CD4-positive, alpha-beta T cell treated with Interleukin-2 at 100 ng/mL for 4 hours (primary cell): ENCODE measurements around the gene ERC2.
"Not testable (repeated sequence)": the region's sequence is repeated elsewhere in the genome, so short reads cannot be mapped to it uniquely, and the experiment has no call there.

Experiments used
- DNase-seq: peaks from one replicate; pipeline ENCODE4 v3.0.0-alpha.2; 2020; ENCODE audit warnings: low spot score

ERC2 gene

DNA sequence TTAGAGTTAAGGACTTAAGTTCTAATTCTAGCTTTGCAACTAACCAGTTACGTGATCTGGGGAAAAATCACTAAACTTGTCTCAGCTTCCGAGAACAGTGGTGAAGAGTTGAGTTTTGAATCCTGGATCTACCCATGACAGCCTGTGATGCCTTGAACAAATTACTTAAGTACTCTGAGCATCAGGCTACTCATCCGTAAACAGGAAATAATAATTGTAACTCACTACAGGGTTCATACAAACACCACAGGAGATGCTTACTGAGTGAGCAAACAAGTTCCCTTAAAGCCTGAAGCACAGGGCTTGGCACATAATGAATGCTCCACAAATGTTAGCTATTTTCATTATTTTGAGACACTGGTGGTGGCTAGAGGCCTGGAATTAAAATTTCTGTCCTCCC lies 158.8 kb downstream of the ERC2 start:
- no peak for DNase-seq

DNA sequence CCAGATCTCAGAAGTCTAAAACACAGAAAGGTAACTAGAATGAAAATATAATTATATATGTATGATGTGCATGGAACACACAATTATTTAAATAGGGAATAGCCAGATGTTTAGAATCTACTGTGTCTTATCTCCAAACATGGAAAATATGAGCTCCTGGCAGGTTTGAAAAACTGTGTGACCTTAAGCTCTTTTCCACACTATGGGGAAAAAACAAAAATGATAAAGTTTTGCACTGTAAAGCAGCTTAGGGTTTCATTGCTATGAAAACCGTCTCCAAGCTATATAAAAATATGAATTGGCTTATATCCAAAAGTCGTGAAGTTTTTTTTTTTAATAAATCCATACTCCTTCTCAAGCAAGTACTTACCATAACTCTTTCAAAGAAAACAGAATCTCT lies 159.8 kb downstream of the ERC2 start:
- no peak for DNase-seq

DNA sequence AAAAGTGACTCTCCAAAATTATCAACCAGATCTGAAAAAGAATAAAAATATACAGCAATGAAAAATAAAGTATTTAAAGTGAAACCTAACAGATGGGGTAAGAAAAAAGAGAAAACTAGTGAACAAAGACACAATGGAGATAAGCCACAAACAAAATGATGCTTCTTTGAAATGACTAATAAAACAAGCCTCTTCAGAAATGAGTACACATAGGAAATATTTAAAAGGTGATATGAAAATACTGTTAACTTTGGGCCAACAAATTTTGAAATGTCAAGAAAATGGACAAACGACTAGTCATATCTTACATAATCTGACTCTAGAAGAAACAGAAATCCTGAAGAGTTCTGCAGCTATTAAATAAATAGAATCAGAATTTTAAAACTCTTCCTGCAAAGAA lies 164.2 kb downstream of the ERC2 start:
- no peak for DNase-seq

DNA sequence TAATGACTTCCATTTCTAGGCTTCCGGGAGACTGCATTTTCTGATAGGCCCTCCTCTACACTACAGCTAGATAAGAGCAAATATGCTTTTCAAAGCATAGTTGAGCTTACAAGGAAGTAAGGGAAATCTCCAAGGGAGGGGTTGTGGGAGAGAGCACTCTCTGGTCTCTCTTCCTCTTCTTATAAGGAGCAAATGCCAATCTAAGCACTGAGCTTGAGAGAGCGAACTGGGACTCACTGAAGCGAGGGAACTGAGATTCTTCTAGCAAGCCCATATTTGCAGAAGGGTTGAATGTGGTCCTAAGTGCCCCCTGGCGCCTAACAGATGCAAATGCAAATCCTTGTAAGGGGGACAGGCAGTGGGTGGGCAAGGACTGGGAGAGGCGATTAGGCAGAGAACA lies 164.8 kb downstream of the ERC2 start:
- DNase-seq: no peak

DNA sequence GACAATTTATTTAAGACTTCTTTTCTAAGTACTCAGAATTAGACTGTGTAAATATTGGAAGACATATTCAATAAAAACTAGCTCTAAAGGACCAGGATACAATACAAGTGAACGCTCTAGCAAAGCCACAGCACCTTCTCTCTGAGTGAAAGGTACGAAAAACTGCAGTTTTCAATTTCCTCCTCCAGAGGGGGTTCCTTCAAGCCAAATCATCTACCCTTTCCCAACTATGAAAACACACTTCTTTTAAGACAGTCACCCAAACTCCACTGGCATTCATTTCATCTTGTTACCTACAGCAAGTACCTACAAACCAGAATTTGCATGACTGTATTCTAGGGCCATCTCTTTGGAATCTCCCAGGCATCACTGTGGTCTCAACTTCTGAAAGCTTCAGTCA lies 165.8 kb downstream of the ERC2 start:
- DNase-seq: no peak

DNA sequence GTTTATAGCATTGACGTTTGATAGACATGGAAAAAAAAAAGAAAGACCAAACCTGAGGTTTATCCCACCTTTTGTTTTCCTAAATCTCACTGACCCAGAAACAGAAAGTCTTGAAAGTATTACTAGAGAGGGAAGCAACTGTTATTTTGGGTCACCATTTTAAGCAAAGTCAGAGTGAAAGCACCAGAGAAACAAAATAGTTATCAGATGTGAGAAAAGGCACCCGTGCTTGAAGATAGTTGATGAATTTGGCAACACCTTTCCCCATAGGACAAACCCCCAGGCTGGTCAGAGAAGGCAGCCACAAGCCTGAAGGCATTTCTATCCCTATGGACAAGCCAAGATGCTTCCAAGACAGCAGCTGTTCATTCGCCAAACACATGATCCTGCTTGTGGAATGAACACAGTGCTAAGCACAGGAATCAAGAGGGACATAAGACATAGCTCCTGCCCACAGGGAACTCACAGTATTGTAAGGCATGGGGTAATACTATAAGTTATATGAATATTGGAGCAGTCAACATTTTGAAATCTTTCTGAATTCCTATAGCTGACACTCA lies 170.9 kb downstream of the ERC2 start:
- no peak for DNase-seq

DNA sequence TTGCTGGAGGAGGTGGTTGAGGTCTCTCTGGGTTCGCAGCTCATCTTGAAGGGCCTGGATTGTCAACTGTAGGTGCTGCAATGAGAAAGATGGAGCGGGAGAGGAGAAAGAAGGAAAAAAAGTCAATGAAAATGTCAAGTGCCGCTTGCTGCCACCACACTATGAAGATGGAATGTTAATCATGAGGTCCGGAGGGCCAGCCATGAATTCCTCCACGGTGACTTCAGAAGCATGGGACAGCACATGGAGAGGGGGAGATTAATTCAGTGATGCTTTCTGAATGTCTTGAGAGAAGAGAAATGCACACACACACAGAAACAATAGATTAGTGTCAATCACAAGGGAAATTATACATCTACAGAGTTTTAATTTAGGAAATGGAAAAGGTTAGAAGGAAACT lies 171.9 kb downstream of the ERC2 start:
- DNase-seq: no peak

DNA sequence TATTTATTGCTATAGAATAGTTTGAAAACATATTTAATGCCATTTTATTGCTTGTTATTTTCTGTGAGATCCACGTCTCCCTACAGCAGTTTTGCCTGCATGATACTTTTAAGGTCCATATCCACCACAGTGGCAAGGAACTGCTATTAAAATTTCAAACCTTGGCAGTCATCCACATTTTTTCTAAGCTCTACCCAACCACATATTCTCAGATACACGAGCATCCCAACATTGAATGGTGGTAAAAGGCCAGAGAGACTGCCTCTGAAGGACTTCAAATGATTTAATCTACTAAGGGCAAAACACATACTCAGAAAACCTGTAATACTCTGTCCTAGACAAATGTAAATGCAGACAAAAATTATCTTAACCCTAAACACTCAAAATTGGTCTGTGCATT lies 173.1 kb downstream of the ERC2 start:
- no peak for DNase-seq

DNA sequence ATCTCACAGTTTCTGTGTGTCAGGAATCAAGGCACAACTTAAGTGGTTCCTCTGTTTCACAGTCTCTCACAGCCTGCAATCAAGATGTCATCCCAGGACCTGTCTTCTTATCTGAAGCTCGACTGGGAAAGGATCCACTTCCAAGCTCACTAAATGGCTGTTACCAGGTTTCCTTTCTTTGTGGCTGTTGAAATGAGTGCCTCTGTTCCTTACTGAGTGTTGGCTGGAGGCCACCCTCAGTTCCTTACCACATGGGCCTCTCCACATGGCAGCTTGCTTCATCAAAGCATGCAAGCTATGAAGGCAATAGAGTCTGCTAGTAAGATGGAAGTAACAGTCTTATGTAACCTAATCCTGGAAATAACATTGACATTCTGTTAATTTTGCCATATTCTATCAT lies 174.0 kb downstream of the ERC2 start:
- DNase-seq: no peak

DNA sequence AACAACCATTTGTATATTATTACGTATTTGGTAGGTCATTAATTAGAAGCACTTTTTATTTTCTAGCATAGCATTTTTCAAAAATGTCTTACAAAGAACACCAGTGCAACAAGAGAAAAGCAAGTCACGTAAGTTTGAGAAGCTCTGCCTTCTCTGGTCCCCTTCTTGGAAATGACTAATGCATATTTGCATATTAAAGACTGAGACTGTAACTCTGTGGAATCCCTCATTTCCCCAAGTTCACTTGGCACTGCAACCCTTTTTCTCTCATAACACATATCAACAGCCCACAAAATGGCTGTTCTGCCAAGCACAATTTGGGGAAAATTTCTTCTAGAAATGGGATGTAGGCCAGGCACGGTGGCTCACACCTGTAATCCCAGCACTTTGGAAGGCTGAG lies 176.3 kb downstream of the ERC2 start:
- no peak for DNase-seq

DNA sequence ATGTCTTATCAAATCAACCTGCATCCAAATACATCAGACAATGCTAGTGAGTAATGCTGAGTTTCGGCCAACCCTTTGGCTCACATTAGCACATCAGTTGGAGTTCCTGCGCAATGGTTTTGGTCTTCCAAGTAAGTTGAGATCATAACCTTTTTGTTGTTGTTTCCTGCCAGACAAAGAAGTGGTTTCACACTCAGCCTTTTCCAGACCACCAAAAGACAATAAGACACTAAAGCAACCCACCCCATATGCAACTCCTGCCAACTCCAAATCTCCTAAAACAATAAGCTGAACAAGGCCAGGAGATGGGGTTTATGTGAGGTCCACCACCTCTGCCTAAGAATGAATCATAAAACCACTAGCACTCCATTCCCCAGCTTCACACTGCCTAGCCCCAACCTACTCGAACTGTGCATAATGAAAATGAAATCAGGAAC lies 177.0 kb downstream of the ERC2 start:
- no peak for DNase-seq

DNA sequence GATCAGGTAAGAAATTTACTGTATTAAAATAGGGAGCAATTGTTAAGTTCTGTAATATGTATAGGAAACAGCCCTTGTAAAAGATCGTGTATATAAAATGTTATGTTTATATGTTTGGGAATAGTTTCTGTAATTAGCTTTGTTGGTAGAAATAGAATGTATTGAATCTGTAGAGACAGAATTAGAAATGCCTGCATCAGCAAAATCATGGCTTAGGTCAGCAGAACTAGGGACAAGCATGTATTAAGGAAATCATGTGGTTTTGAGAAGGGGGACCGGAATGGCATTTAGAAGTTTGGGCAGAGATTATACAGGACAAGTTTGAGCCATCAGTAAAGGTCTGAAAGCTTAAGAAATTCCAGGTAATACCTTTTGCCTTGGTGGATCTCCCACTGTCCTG lies 177.9 kb downstream of the ERC2 start:
- DNase-seq: no peak

DNA sequence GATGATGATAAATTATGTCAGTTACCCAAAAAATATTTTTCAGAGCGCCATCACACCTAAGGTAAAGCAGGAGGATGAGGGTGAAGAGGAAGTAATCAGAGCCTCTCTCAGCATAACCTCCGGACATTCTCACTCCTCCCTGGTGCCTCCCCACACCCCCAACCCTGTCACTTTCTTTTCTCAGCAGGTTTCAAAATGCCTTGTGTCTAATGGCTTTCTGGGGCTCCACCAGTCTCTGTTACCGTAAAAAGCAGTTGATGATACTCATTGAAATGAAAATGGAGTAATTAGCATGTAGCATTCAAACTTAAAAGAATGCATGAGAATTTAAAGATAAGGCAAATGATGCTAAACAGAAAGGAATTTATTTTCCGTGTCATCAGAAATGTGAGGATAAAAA lies 180.0 kb downstream of the ERC2 start:
- no peak for DNase-seq

DNA sequence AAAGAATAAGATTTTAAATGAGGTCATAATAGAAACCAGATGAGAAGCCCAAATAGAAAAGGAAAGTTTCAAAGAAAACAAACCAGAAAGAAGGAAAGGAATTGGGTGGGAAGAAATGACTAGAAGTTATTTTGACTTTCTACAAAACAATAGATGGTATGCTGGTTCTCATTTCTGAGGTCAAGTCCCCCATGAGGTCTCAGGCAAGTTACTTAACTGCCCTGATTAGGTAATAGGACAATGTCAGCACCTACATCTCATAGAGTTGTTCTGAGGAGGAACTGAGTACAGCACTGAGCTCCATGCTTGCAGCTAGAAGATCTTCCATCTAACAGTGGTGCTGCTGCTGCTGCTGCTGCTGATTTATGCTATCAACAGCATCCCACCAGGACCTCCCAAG lies 185.9 kb downstream of the ERC2 start:
- no peak for DNase-seq

DNA sequence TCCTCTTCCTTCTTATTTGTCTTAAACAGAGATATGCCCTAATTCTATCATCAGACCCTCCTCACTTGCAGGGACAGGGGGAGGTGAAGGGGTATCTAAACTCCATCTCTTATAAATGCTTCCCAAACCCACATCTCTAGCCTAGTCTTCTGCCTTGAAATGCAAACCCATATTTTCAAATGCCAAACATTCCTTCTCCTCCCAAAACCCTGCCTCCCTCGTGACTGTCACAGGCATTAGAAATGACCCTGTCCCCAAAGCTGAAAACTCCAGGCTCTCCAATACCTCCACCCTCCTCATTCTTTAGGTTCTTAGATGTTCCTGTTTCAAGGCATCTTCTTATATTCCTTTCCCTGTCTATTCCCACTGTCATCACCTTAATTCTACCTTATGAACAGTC lies 191.0 kb downstream of the ERC2 start:
- no peak for DNase-seq

DNA sequence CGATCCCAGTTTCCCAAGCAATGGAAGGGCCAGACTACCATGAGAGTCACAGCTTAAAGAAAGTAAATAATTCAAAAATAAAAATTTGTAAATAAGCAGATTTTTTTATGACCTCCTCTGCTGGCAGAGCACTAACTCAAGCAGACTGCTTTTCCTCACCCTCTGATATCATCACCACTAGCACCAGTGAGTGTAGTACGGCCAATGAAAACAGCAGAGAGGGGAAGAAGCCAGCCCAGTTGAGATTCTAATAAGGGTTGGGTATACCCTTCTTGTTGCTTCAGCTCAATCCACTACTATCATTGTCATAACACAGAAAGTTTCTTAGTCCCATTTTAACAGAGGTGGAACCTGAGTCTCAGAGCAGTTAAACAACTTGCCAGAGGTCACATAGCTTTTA lies 193.1 kb downstream of the ERC2 start:
- DNase-seq: no peak

DNA sequence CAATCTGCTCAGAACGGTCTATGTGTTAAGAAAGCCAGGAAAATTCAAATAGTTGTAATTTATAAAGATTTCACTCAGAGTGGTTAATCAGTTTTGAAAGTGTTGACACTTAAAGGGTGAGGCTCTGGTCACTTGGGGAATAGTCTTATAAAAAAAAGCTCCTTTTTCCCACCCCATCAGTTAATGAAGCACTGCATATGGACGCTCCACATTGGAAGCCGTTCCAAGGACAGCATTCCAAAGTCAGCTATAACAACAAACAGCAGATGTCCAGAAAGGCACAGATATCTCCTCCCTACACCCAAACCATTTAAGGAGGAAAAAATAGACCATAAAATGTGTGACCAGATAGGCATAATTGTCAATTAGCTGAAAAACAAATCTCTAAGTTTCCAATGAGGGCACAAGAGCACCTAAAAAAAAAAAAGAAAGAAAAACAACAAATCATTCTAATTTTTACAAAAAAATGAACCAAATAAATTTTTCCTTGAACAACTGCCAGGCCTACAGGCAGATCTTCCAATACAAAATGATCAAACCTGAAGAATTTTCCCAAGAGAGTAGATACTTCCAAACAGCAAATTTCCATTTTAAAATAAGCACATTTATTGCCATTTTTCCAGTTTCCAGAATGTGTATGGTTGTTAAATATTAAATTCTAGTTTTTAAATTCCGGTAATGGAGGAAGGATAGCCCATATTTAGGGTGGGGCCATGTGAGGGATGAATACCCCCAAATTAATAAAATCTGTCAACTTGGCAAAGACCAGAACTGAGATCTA lies 198.3 kb downstream of the ERC2 start:
- DNase-seq: no peak

DNA sequence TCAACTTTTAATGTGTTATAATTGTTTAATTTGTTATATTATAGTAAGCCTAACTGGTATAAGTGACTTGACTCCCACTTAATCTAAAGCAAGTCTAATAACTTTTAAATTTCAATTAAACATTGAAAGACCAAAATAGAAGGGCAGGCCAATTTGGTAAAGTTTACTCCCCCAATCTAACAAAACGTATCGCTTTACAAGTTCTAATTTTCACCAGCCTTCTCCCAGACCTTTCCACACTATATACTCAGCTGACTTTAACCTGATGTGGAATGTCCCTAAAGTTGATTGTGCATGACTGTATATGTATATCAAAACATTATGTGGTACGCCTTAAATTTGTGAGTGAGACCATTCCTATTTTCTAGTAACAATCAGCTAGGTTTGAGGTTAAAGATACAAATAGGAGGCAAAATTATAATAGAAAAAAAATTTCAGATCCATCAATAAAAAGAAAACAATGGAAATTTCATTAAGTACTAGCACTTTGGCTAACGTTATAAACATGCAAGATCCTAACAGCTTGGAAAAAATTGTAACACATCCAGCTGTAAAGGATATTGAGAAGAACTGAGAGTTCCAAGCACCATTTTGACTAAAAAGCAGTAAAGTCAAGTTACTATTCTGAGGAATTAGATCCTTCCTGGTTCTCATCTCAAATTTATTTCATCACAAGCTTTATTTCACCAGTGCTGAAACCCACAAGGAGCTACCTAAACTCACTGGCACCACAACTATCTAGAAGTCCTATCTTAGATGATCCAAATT lies 199.5 kb downstream of the ERC2 start:
- no peak for DNase-seq

DNA sequence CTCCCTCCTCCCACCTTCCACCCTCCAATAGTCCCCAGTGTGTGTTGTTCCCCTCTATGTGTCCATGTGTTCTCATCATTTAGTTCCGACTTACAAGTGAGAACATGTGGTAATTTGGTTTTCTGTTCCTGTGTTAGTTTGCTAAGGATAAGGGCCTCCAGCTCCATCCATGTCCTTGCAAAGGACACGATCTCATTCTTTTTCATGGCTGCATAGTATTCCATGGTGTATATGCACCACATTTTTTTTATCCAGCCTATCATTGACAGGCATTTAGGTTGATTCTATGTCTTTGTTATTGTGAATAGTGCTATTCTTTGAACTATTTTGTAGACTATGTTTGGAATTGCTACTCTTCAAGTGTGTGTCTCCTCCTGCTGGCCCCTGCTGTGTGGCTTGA lies 206.4 kb downstream of the ERC2 start:
- not testable (repeated sequence) for DNase-seq

DNA sequence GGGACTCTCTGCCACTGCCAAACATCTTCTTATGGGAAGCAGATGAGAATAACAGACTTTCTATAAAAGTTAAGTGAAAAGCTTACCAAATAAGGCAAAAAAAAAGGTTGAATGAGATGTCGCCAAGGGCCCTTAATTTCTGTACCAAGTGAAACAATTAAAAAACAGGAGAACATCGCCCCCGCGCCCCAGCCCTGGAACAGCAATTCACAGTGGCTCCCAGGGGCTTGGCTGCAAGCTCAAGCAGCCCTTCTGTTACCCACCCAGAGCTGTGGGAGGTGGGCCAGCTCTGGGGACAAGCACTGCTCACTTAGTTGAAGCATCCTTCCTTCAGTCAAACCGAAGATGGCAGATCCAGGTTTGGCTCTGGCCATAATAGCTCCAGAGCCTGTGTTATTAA lies 208.0 kb downstream of the ERC2 start:
- no peak for DNase-seq

DNA sequence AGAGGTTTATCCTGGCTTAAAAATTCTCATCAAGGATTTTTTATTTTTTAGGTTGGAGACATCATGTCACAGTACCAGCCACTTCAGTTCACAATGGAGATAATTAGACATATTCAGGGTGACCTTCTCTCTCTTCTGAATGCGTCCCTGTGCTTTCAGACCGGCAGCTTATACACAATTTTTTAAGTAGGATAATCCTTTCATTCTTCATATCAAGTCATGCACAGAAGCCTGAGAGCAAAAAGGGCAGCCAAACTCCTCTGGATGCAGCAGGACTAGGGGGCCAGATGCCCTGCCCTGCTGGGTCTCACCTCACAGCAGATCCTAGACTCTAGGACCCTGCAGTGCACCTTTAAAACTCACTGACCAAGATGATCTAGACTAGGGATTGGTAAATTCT lies 210.4 kb downstream of the ERC2 start:
- DNase-seq: no peak

DNA sequence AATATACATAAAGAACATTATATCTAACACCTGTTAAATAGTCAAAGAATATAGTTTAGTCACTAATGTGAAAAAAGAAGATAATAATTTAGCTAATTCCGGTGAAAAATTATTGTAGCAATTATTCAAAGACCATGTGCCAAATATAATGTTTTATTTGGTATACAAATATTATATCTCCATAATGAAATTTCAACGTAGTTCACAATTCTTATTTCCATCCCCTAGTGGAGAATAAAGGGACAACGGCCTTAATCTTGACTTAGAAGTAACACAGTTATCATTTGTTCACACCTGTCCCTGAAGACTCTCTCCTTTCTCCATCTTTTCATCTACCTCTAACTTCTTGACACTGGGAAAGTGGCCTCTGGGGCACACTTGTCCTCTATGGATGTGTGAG lies 213.4 kb downstream of the ERC2 start:
- no peak for DNase-seq

DNA sequence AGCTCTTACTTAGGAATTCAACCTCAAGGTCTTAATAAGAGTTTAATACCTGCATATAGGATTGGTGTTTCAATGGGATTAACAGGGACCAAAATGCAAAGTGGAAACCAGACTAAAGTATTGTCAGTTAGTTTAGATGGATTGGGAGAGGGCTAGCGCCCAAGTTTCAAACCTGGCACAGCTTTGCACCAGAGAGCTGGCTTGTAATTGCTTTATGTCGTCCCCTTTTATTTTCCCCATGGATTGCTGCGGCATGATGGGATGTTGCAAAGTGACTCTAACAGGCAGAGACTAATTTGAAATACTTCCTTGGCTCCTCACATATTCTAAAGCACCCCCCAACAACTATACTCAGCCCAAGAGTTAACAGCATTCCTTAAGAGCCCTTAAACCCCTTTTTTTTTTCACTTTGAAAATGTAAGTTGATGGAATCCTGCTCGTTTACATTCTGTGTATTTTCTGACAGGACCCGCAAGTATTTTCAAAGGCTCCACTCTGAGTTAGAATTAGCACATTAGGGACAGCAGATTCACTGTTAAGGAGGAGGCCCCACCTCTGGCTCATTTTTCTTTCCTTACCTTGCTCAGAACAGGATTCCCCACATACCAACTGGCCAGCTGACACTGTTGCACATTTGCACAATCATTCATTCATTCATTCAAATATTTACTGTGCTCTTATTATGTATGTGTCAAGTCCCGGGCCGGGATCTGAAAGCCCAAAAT lies 214.2 kb downstream of the ERC2 start:
- no peak for DNase-seq
